SIG-M5 (cell line): ENCODE results near the gene TRPM4.
"Not testable (repeated sequence)": the region's sequence is repeated elsewhere in the genome, so short reads cannot be mapped to it uniquely, and the experiment has no call there.

Experiments used
- DNase-seq: peaks from one replicate; lab custom pipeline; 2025; lab: John Stamatoyannopoulos, UW

The TRPM4 gene

GRCh38 chr19:49190781-49191180 is 33.2 kb downstream of the TRPM4 start:
- no peak for DNase-seq

GRCh38 chr19:49193822-49194394 is 36.3 kb downstream of the TRPM4 start:
- no peak for DNase-seq

GRCh38 chr19:49194408-49194807 is 36.8 kb downstream of the TRPM4 start:
- DNase-seq = no peak

GRCh38 chr19:49196527-49197240 is 39.1 kb downstream of the TRPM4 start:
- no peak for DNase-seq

GRCh38 chr19:49200238-49200862 is 42.8 kb downstream of the TRPM4 start:
- no peak for DNase-seq

- no peak for DNase-seq
Measured at GRCh38 chr19:49201042-49201441, 43.5 kb downstream of the TRPM4 start.

GRCh38 chr19:49205114-49205513 is 47.5 kb downstream of the TRPM4 start:
- no peak for DNase-seq

GRCh38 chr19:49209502-49209901 is 51.9 kb downstream of the TRPM4 start:
- DNase-seq = not testable (repeated sequence)

GRCh38 chr19:49210108-49210900 is 52.7 kb downstream of the TRPM4 start:
- DNase-seq = no peak

- DNase-seq = no peak
Measured at GRCh38 chr19:49210901-49211451, 53.4 kb downstream of the TRPM4 start.

GRCh38 chr19:49212016-49212701 is 54.6 kb downstream of the TRPM4 start:
- DNase-seq = no peak

GRCh38 chr19:49213791-49214190 is 56.2 kb downstream of the TRPM4 start:
- no peak for DNase-seq

GRCh38 chr19:49214701-49215100 is 57.1 kb downstream of the TRPM4 start:
- DNase-seq = no peak

GRCh38 chr19:49216071-49216470 is 58.5 kb downstream of the TRPM4 start:
- DNase-seq = no peak

- DNase-seq = no peak
Measured at GRCh38 chr19:49217382-49217781, 59.8 kb downstream of the TRPM4 start.

- DNase-seq = no peak
Measured at GRCh38 chr19:49222011-49222410, 64.4 kb downstream of the TRPM4 start.

GRCh38 chr19:49222528-49222927 is 64.9 kb downstream of the TRPM4 start:
- no peak for DNase-seq

GRCh38 chr19:49223472-49223871 is 65.9 kb downstream of the TRPM4 start:
- DNase-seq = no peak

GRCh38 chr19:49224441-49224840 is 66.8 kb downstream of the TRPM4 start:
- not testable (repeated sequence) for DNase-seq

GRCh38 chr19:49224879-49225278 is 67.3 kb downstream of the TRPM4 start:
- no peak for DNase-seq

GRCh38 chr19:49229416-49229815 is 71.8 kb downstream of the TRPM4 start:
- no peak for DNase-seq

GRCh38 chr19:49231389-49231788 is 73.8 kb downstream of the TRPM4 start:
- no peak for DNase-seq
